SKM-1 (cell line): Measurements from ENCODE around the gene ZCCHC7.

Experiments
- DNase-seq: peaks from one replicate; lab custom pipeline; 2025; ENCODE audit not compliant: unreplicated experiment; lab: John Stamatoyannopoulos, UW

ZCCHC7 gene

DNA sequence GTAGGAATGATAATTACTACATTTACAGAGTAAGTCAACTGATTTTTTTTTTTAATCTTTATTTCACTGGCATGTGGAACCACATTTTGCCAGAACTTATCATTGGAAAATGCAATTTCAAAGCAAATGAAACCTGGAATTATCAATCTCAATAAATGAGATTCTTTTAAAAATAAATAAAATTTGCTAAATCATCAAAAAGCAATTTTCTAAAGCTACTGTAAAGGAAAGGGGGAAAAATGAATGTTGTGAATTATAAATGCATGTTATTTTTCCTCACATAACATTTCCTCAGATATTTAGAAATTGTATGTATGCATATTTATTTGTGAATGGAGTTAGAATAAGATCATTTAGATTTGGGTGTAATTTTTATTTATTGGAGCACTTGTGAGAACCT, 212.2 kb downstream of the ZCCHC7 start:
- no peak for DNase-seq

GRCh38 chr9:37333288-37333687, 212.9 kb downstream of the ZCCHC7 start:
- no peak for DNase-seq

GRCh38 chr9:37335238-37335637, 214.9 kb downstream of the ZCCHC7 start:
- no peak for DNase-seq

- no peak for DNase-seq
Observed at GRCh38 chr9:37336150-37336549, 215.8 kb downstream of the ZCCHC7 start.

DNA sequence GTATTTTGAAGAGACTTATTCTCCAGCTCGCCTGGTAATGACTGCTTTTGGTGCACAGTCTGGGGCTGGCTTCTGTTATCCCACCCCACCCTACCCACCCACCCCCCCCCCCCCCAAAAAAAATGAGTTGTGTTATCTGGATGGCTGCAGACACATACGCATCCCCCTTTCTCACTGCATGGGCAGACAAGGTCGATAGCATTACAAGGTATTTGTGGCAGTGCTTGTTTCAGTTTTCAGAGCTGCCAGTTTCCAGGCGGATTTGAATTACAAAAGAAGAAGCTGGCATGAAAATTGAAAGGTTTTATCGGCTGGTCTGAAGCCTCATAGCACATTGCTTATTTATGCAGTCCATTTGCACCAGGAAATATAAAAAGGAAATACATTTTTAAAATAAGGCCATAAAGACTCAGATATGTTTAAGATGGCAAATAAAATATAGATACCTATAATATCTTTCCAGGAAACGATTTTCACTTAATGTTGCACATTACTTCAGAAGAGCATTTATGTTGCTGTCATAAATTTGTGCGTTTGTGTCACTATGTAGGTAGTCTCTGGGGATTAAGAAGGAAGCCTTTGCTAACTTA, 217.0 kb downstream of the ZCCHC7 start:
- no peak for DNase-seq

DNA sequence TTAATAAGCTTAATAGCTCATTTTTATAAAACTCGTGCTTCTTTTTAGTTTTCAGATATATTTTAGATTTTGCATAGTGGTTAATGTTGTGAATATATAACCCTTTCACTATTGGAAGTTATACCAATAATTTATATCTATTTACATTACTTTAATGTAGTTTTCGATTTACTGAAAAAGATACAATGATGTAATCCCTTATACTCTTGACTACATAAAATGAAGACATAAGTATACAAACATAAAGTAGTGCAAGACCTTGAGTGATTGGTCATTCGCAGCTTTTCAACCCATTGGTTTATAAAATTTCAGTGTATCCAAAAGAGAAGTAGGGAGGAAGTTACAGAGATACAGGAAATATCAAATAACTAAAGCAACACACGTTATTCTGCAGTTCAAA, 217.8 kb downstream of the ZCCHC7 start:
- DNase-seq, result no peak

DNA sequence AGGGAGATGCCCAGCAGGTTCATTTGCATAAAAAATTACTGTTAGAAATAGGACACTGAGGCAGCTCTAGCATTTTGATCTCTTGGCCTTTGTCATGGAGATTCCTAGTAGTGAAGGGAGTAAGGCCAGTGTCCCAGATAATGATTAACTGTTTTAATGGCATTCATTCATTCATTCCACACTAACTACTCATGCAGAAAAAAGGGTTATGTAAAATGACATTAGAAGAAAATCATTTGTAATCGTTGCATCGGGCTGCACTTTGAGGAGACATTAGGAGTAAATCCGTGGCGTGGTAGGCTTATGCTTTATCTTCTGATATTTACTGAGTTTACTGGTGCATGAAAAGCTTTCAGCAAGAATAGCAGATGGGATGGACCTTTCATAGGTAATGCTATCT, 219.5 kb downstream of the ZCCHC7 start:
- no peak for DNase-seq

DNA sequence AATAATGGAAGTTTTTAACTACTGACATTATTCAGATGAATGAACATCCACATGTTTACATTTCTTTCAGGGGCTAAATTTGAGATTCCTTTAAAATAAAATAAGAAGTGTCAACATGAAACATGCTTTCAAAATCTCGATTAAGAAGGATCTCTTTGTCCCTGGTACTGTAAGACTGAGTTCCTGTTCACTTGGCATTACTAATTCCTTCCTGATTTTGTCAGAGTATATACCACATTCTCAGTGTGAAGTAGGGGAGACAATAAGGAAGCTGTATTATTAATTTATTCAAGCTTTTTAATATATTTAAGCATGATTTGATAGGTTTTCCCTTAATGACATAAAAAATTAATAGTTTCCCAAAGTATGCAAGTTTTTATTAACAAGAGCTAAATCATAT, 220.6 kb downstream of the ZCCHC7 start:
- no peak for DNase-seq

DNA sequence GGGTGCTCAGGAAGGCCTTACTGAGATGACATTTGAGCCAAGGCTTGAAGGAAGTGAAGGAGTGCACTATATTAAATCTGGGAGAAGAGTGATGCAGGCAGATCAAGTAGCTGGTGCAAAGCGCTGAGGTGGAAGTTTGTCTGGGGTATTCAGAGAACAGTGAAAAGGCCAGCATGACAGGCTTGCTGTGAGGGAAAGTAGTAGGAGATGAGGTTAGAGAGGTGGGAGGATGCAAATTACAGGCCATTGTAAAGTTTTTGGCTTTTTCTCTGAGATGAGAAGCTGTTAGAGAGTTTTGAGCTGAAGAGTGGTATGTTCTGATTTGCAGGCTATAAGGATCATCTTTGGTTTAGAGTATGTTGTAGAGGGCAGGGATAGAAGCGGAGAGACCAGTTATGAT, 221.3 kb downstream of the ZCCHC7 start:
- no peak for DNase-seq

DNA sequence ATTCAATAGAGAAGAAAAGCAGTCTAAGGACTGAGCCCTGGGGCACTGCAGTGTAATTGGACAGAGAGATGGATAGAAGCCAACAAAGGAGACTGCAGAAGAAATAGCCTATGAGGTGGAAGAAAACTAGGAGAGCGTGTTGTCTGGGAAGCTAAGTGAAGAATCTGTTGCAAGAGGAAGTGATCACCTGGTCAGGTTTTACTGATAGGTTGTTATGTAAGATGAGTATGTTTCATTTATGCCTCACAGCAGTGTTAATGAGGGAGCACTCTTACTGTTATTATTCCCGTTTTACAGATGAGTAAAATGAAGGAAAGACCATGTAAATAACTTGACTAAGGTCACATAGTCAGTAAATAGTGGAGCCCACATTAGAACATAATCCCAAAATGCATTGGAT, 222.1 kb downstream of the ZCCHC7 start:
- no peak for DNase-seq

DNA sequence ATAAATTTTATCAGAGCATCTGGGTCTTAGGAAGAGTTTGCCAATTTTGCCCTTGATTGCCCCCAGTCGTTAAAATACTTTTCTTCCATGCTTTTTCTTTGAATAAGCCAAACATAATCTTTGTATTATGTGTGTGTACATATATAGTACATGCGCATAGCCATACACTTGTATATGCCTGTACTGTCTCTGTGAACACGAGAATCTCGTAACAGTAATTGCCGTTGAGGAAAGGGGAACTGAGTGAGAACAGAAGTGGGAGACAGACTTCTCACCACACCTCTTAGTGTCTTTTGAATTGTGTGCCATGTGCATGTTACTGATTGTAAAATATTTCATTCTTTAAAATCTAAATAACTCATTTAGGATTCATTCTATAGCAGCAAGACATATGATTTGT, 222.5 kb downstream of the ZCCHC7 start:
- DNase-seq, result no peak

- no peak for DNase-seq
Observed at GRCh38 chr9:37343724-37344123, 223.3 kb downstream of the ZCCHC7 start.

GRCh38 chr9:37345038-37345437, 224.7 kb downstream of the ZCCHC7 start:
- DNase-seq, result no peak

- no peak for DNase-seq
Observed at GRCh38 chr9:37348917-37349316, 228.5 kb downstream of the ZCCHC7 start.

DNA sequence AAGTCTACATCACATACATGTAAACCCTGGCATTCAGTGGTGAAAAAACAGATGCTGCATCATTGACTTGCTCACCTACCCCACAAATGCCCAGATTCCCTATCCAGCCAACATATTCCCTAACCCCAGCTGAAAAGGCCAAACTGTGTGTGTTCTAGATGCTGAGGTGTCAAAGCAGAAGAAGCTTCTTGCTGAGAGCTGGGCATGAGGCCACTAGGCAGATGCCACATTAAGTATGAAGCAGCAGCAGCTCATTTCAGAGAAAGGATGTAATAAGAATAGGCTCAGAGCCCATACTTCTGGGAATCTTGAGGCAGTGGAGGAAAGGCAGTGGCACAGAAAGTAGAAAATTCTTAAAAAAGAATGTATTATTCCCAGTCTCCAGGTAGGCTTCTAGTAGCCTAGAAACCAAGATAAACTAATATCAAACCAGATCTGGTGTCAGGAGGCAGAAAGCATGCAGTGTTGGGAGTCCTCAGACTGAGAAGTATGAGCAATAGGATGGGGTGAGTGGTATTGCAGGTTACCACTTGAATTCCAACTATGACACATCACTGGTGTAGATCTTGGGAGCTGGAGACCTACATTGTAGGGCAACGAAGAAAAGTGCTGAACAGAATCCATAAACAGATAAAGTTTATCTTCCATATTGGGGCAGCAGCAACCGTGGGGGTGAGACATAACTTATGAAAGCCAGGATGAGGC, 230.3 kb downstream of the ZCCHC7 start:
- DNase-seq, result no peak

GRCh38 chr9:37353791-37354190, 233.4 kb downstream of the ZCCHC7 start:
- DNase-seq, result no peak

GRCh38 chr9:37362430-37362829, 242.1 kb downstream of the ZCCHC7 start:
- no peak for DNase-seq

DNA sequence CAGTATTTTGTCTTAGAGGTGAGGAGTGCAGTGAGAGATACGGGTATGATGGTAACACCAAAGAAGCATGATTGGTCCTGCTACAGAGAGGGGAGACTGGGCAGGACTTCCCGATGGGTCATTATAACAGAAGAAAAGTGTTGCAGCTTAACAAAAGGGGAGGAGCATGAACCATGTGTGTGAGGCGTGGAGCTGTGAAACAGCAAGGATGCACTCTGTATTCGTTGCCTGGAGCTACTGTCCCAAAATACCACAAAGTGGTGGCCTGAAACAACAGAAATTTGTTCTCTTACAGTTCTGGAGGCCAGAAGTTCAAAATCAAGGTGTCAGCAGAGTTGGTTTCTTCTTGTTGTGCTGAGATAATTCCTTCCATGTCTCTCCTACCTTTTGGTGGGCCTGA, 242.8 kb downstream of the ZCCHC7 start:
- DNase-seq, result no peak

DNA sequence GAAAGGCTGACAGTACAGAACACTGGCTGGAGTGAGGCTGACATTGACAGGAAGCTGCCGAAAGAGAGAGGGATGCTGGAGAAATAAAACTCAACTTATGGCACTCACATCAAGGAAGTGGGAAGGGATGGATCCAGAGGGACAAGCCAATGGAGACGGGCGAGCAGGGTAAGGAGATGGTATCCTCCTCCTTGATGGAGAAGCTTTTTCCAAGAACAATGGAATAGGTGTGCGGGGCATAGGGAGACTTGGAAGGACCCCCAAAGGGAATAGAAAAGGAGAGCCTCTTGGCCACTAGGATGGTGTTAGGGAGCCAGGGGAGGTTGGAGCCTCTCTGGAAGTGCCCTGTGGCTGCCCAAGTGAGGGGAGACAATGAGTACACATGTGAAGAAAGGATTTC, 243.8 kb downstream of the ZCCHC7 start:
- DNase-seq, result no peak

- DNase-seq, result no peak
Observed at GRCh38 chr9:37364751-37365360, 244.5 kb downstream of the ZCCHC7 start.

GRCh38 chr9:37369671-37370070, 249.3 kb downstream of the ZCCHC7 start:
- DNase-seq, result no peak

- no peak for DNase-seq
Observed at GRCh38 chr9:37370282-37370681, 249.9 kb downstream of the ZCCHC7 start.
